ENCODE data around the gene KLHL2. TPM values are rescaled to one million over a fixed set of nuclear protein-coding genes. Genes with fewer than 3 reads are reported as not detected.

KLHL2 gene
- total RNA-seq, 2 donors from 2014 or later = 11.6 to 16.0 TPM

DNA sequence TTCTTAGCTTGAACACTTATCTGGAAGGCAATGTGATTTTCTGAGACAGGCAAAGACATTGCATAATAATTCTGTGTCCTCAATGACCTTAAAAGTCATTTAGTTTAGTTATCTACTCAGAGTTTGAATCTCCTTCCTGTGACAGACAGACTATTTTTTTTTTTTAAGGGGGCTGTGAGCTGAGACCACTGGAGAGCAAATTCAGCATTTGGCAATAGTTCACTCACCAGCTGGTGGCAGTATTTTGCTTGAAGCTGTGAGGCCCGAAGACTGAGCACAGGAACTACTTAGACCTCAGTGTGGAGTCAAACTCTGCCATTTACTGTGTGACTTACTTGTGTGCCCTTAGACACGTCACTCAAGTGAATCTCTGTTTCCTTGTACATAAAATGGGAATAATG lies 148.5 kb downstream of the KLHL2 start:
- Histone ChIP-seq H3K9ac (ENCODE audit: extremely low read depth, low read length, poor library complexity, severe bottlenecking) (no peak overlapping the region), H3K9me3 (ENCODE audit: control insufficient read depth, low read length) (peaks cover 9% of the 10 kb centered on the region), H3K4me3 (ENCODE audit: low read length) (no peak overlapping the region), H3K36me3 (ENCODE audit: control insufficient read depth, insufficient read depth, low read length) (no peaks in the 10 kb centered on the region), H3K4me1 (ENCODE audit: control insufficient read depth, insufficient read depth, low read length) (no peaks in the 10 kb centered on the region), H3K27ac (ENCODE audit: low read depth, low read length) (no peak overlapping the region), H3K27me3 (ENCODE audit: control insufficient read depth, insufficient read depth, low read length, poor library complexity, severe bottlenecking) (no peaks in the 10 kb centered on the region)
- no peaks in the 10 kb centered on the region for H3K27me3 Mint-ChIP-seq (ENCODE audit: insufficient read depth)
- TF ChIP-seq, protein P1, sequence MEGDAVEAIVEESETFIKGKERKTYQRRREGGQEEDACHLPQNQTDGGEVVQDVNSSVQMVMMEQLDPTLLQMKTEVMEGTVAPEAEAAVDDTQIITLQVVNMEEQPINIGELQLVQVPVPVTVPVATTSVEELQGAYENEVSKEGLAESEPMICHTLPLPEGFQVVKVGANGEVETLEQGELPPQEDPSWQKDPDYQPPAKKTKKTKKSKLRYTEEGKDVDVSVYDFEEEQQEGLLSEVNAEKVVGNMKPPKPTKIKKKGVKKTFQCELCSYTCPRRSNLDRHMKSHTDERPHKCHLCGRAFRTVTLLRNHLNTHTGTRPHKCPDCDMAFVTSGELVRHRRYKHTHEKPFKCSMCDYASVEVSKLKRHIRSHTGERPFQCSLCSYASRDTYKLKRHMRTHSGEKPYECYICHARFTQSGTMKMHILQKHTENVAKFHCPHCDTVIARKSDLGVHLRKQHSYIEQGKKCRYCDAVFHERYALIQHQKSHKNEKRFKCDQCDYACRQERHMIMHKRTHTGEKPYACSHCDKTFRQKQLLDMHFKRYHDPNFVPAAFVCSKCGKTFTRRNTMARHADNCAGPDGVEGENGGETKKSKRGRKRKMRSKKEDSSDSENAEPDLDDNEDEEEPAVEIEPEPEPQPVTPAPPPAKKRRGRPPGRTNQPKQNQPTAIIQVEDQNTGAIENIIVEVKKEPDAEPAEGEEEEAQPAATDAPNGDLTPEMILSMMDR (conservative IDR thresholded peaks at IDR 0.05) = peak; percentile 83
- H3K27ac Mint-ChIP-seq = no peak overlapping the region
- H3K4me1 Mint-ChIP-seq = peaks cover 13% of the 10 kb centered on the region
- H3K4me3 Mint-ChIP-seq = no peak overlapping the region
- peak; percentile 85 for DNase-seq
- no peaks in the 10 kb centered on the region for H3K36me3 Mint-ChIP-seq (ENCODE audit: low read depth)
- WGBS, 2 experiments (ENCODE audit: insufficient coverage in 1 of 2, insufficient read length in 1 of 2) = 10 to 28% methylated on average over 1 to 2 of the region's 2 CpGs
- H3K9me3 Mint-ChIP-seq = peaks cover 13% of the 10 kb centered on the region

GRCh38 chr4:165359506-165359905 lies 152.1 kb downstream of the KLHL2 start:
- Histone ChIP-seq H3K4me1 (ENCODE audit: control insufficient read depth, insufficient read depth, low read length) (no peaks in the 10 kb centered on the region), H3K9me3 (ENCODE audit: control insufficient read depth, low read length) (no peaks in the 10 kb centered on the region), H3K4me3 (ENCODE audit: low read length) (no peak overlapping the region), H3K27ac (ENCODE audit: low read depth, low read length) (no peak overlapping the region), H3K9ac (ENCODE audit: extremely low read depth, low read length, poor library complexity, severe bottlenecking) (no peak overlapping the region), H3K36me3 (ENCODE audit: control insufficient read depth, insufficient read depth, low read length) (no peaks in the 10 kb centered on the region), H3K27me3 (ENCODE audit: control insufficient read depth, insufficient read depth, low read length, poor library complexity, severe bottlenecking) (no peaks in the 10 kb centered on the region)
- TF ChIP-seq, protein P1 (conservative IDR thresholded peaks at IDR 0.05) = no peak
- WGBS, 2 experiments (ENCODE audit: insufficient coverage in 1 of 2, insufficient read length in 1 of 2) = 91% methylated on average over 2 of the region's 2 CpGs; no CpG with 5 or more reads in 1 of the 2 experiments
- Mint-ChIP-seq H3K27ac (no peak overlapping the region), H3K4me3 (no peak overlapping the region), H3K9me3 (no peaks in the 10 kb centered on the region), H3K4me1 (peaks cover 16% of the 10 kb centered on the region), H3K36me3 (ENCODE audit: low read depth) (no peaks in the 10 kb centered on the region), H3K27me3 (ENCODE audit: insufficient read depth) (no peaks in the 10 kb centered on the region)
- DNase-seq = no peak

GRCh38 chr4:165360041-165360695 lies 152.8 kb downstream of the KLHL2 start:
- no peak for DNase-seq
- Mint-ChIP-seq H3K4me3 (no peak overlapping the region), H3K9me3 (no peaks in the 10 kb centered on the region), H3K27me3 (ENCODE audit: insufficient read depth) (no peaks in the 10 kb centered on the region), H3K36me3 (ENCODE audit: low read depth) (no peaks in the 10 kb centered on the region), H3K4me1 (peaks cover 16% of the 10 kb centered on the region), H3K27ac (no peak overlapping the region)
- Histone ChIP-seq H3K27me3 (ENCODE audit: control insufficient read depth, insufficient read depth, low read length, poor library complexity, severe bottlenecking) (no peaks in the 10 kb centered on the region), H3K36me3 (ENCODE audit: control insufficient read depth, insufficient read depth, low read length) (no peaks in the 10 kb centered on the region), H3K9ac (ENCODE audit: extremely low read depth, low read length, poor library complexity, severe bottlenecking) (no peak overlapping the region), H3K27ac (ENCODE audit: low read depth, low read length) (no peak overlapping the region), H3K4me1 (ENCODE audit: control insufficient read depth, insufficient read depth, low read length) (no peaks in the 10 kb centered on the region), H3K9me3 (ENCODE audit: control insufficient read depth, low read length) (no peaks in the 10 kb centered on the region), H3K4me3 (ENCODE audit: low read length) (no peak overlapping the region)
- WGBS, 2 experiments (ENCODE audit: insufficient coverage in 1 of 2, insufficient read length in 1 of 2) = 81 to 82% methylated on average over 3 to 6 of the region's 6 CpGs
- TF ChIP-seq, protein P1 (conservative IDR thresholded peaks at IDR 0.05) = no peak
